Peyer's patch (tissue), 4 donors: ENCODE results near the gene PINLYP. TPM values are rescaled to one million over a fixed set of nuclear protein-coding genes. Genes with fewer than 3 reads are reported as not detected.

Experiments
- DNase-seq, 3 donors: peaks; one replicate each; pipeline ENCODE4 v3.0.0-alpha.2; 2017 to 2019
- H3K27ac ChIP-seq, 4 donors: fragments of 200-600 bp; sonication (generic); one replicate each; pipeline ENCODE4 v1.5.1; 2016 to 2019
- H3K27me3 ChIP-seq, 2 donors: fragments of 200-600 bp; sonication (generic); one replicate each; pipeline ENCODE4 v1.5.1; 2019
- H3K36me3 ChIP-seq, 3 donors: fragments of 200-600 bp; sonication (generic); one replicate each; pipeline ENCODE4 v1.5.1; 2016 to 2019
- H3K4me1 ChIP-seq, 4 donors: fragments of 200-600 bp; sonication (generic); one replicate each; pipeline ENCODE4 v1.5.1; 2016 to 2019
- H3K4me3 ChIP-seq, 4 donors: fragments of 200-600 bp; sonication (generic); 1 replicate in 3 of 4; 2 replicates in 1 of 4; pipeline ENCODE4 v1.5.1; 2016 to 2019; ENCODE audit warnings: mild to moderate bottlenecking in 1 of 4
- H3K9me3 ChIP-seq, 4 donors: fragments of 200-600 bp; sonication (generic); one replicate each; pipeline ENCODE4 v1.5.1; 2016 to 2019; ENCODE audit warnings: mild to moderate bottlenecking in 1 of 4
- CTCF ChIP-seq, 6 experiments: fragments of 450-650 bp in 4 of 6; fragments of 200-600 bp in 2 of 6; sonication (generic) in 1 of 6; IDR thresholded peaks; one replicate each; pipeline ENCODE4 v1.5.1; 2017 to 2019; ENCODE audit warnings: antibody characterized with exemption in 6 of 6, mild to moderate bottlenecking in 3 of 6, moderate library complexity in 1 of 6
- POLR2A ChIP-seq, 2 donors: fragments of 450-650 bp; IDR thresholded peaks; one replicate each; pipeline ENCODE4 v1.5.1; 2017; ENCODE audit warnings: antibody characterized with exemption in 2 of 2, mild to moderate bottlenecking in 2 of 2, moderate library complexity in 2 of 2
- total RNA-seq, 4 donors: library from RNA; depleted of rRNA; stranded (reverse); fragments of >200 nt; gene quantifications; one replicate each; pipeline ENCODE4 v1.1.0, GENCODE V29; 2016

PINLYP gene
- total RNA-seq, 4 donors from 2014 or later, result 1.9 to 6.6 (median 2.8) TPM; not detected in 1

DNA sequence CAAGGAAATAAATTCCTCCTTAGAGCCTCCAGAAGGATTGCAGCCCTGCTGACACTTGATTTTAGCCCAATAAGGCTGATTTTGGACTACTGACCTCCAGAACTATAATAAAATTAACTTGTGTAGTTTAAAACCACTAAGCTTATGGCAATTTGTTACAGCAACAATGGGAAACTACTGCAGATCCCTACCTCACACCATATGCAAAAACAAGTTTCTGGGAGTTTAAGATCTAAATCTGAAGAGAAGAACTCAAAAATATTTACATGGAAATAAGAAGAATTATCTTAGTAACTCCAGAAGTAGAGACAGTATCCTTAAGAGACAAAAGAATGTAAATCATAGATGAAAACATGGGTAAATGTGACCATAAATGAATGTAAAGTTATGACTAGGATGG lies 36.7 kb upstream of the PINLYP start:
- Histone ChIP-seq H3K27me3 (no peaks in the 10 kb centered on the region), H3K36me3 (peaks cover 0 to 56% (median 0%) of the 10 kb centered on the region in 3 donors), H3K27ac (no peak overlapping the region), H3K4me1 (peaks cover 0 to 10% (median 0%) of the 10 kb centered on the region in 4 donors), H3K9me3 (no peaks in the 10 kb centered on the region), H3K4me3 (no peak overlapping the region)
- no peak for DNase-seq
- TF ChIP-seq CTCF (IDR thresholded peaks at IDR 0.05), result no peak
- no peak for TF ChIP-seq POLR2A (IDR thresholded peaks at IDR 0.05)

- H3K4me1 ChIP-seq, result no peaks in the 10 kb centered on the region
- no peak for TF ChIP-seq CTCF (IDR thresholded peaks at IDR 0.05)
- TF ChIP-seq POLR2A (IDR thresholded peaks at IDR 0.05), result no peak
These were observed 35.2 kb upstream of the PINLYP start for GRCh38 chr19:43540381-43540780.

DNA sequence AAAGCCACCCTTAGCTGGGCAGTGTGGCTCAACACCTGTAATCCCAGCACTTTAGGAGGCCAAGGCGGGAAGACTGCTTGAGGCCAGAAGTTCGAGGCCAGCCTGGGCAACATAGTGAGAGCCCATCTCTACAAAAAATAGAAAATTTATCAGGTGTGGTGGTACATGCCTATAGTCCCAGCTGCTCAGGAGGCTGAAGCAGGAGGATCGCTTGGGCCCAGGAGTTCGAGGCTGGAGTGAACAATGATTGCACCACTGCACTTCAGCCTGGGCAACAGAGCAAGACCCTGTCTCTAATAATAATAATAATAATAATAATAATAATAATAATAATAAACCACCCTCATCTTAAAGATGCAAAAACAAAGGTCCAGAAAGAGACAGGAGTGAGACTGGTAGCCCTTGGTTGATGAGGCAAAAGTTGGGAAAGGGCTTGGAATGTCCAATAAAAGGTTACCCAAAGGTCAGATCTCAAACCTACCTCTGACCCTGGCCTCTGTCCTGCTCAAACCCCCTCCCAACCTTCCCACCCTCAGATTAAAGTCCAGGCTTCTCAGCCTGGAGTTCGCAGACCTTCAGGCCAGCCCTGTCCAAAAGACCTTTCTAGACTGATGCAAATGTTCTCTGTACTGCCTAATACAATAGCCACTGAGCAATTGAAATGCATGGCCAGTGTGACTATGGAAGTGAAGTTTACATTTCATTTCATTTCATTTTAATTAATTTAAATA lies 33.5 kb upstream of the PINLYP start:
- no peaks in the 10 kb centered on the region for H3K27me3 ChIP-seq
- no peak overlapping the region for H3K27ac ChIP-seq
- peaks cover 0 to 74% (median 0%) of the 10 kb centered on the region in 3 donors for H3K36me3 ChIP-seq
- TF ChIP-seq CTCF (IDR thresholded peaks at IDR 0.05) (no peak), POLR2A (IDR thresholded peaks at IDR 0.05) (no peak)
- H3K4me3 ChIP-seq, result no peak overlapping the region
- no peaks in the 10 kb centered on the region for H3K9me3 ChIP-seq
- DNase-seq, result no peak
- no peaks in the 10 kb centered on the region for H3K4me1 ChIP-seq

More at GRCh38 chr19:43540381-43540780, 35.2 kb upstream of the PINLYP start:
- Histone ChIP-seq H3K27me3 (no peaks in the 10 kb centered on the region), H3K36me3 (peaks cover 0 to 69% (median 0%) of the 10 kb centered on the region in 3 donors), H3K9me3 (no peaks in the 10 kb centered on the region), H3K4me3 (no peak overlapping the region), H3K27ac (no peak overlapping the region)
- DNase-seq, result no peak

DNA sequence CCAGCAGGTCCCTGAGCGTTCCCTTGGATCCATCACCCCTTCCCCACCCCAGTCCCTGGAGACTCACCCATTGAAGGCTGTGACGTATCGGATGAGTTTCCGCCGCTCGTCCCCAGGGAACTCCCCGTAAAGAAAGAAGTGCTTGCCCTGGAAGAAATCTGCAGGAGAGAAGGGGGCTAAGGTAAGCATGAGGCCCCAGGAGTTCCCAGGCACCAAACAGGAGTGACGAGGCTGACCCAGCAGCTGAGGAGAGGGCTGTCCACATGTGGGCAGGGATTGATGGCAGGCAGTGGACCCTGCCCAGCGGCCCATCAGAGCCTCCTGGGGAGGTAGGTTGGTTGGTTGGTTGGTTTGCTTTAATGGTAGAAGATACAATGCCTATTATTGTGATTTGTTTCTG lies 31.5 kb upstream of the PINLYP start:
- Histone ChIP-seq H3K27ac (no peak overlapping the region), H3K4me1 (no peaks in the 10 kb centered on the region), H3K9me3 (no peaks in the 10 kb centered on the region), H3K4me3 (no peak overlapping the region), H3K36me3 (peaks cover 0 to 61% (median 0%) of the 10 kb centered on the region in 3 donors), H3K27me3 (no peaks in the 10 kb centered on the region)
- no peak for DNase-seq
- no peak for TF ChIP-seq CTCF (IDR thresholded peaks at IDR 0.05)
- no peak for TF ChIP-seq POLR2A (IDR thresholded peaks at IDR 0.05)

- Histone ChIP-seq H3K9me3 (no peaks in the 10 kb centered on the region), H3K27ac (no peak overlapping the region), H3K36me3 (peaks cover 0 to 64% (median 0%) of the 10 kb centered on the region in 3 donors), H3K4me1 (no peaks in the 10 kb centered on the region), H3K27me3 (no peaks in the 10 kb centered on the region), H3K4me3 (no peak overlapping the region)
- DNase-seq, result no peak
- TF ChIP-seq POLR2A (IDR thresholded peaks at IDR 0.05) (no peak), CTCF (IDR thresholded peaks at IDR 0.05) (no peak)
These were observed 30.3 kb upstream of the PINLYP start for GRCh38 chr19:43545276-43545675.
